Mesenchymal stem cell (in vitro differentiated cells and primary cell): ENCODE data around the gene TMEFF2.

Source experiments
- DNase-seq: peaks from one replicate; pipeline ENCODE4 v3.0.0-alpha.2; 2013
- H2AFZ ChIP-seq: one replicate; pipeline ENCODE4 v1.6.1; 2013; ENCODE audit warnings: low read depth, mild to moderate bottlenecking, control low read depth, inconsistent platforms, low read length, moderate library complexity
- H2AK5ac ChIP-seq: 2 replicates; pipeline ENCODE4 v1.6.1; 2013; ENCODE audit warnings: low read length, moderate library complexity, mild to moderate bottlenecking, inconsistent platforms; ENCODE audit not compliant: severe bottlenecking
- H2BK120ac ChIP-seq: one replicate; pipeline ENCODE4 v1.6.1; 2013; ENCODE audit warnings: low read depth, mild to moderate bottlenecking, inconsistent platforms, low read length, moderate library complexity
- H2BK12ac ChIP-seq, 2 experiments: one replicate each; pipeline ENCODE4 v1.6.1; 2013; ENCODE audit warnings: inconsistent platforms in 2 of 2, low read length in 2 of 2, mild to moderate bottlenecking in 2 of 2, moderate library complexity in 2 of 2, control low read depth in 1 of 2
- H2BK15ac ChIP-seq: one replicate; pipeline ENCODE4 v1.6.1; 2013; ENCODE audit warnings: mild to moderate bottlenecking, low read depth, inconsistent platforms; ENCODE audit not compliant: poor library complexity, severe bottlenecking
- H2BK5ac ChIP-seq: 2 replicates; pipeline ENCODE4 v1.6.1; 2013; ENCODE audit warnings: low read depth, mild to moderate bottlenecking, low read length, control low read depth, inconsistent platforms; ENCODE audit not compliant: poor library complexity, severe bottlenecking
- H3K14ac ChIP-seq, 2 experiments: one replicate each; pipeline ENCODE4 v1.6.1; 2013; ENCODE audit warnings: inconsistent platforms in 2 of 2, low read length in 2 of 2, control low read depth in 1 of 2, mild to moderate bottlenecking in 1 of 2, moderate library complexity in 1 of 2
- H3K18ac ChIP-seq, 2 experiments: one replicate each; pipeline ENCODE4 v1.6.1; 2013; ENCODE audit warnings: inconsistent platforms in 2 of 2, low read length in 2 of 2, control low read depth in 1 of 2, low read depth in 1 of 2, mild to moderate bottlenecking in 1 of 2
- H3K23ac ChIP-seq, 2 experiments: one replicate each; pipeline ENCODE4 v1.6.1; 2013; ENCODE audit warnings: inconsistent platforms in 2 of 2, low read length in 2 of 2, mild to moderate bottlenecking in 2 of 2, moderate library complexity in 2 of 2, control low read depth in 1 of 2
- H3K27ac ChIP-seq: 2 replicates; pipeline ENCODE4 v1.5.1; 2013; ENCODE audit warnings: mild to moderate bottlenecking, moderate library complexity, low read length, control low read depth, inconsistent platforms; ENCODE audit not compliant: poor library complexity, severe bottlenecking
- H3K27me3 ChIP-seq, 2 experiments: 2 replicates each; pipeline versions ENCODE4 v1.6.1 to v1.7.0; 2013; ENCODE audit warnings: low read length in 2 of 2, mild to moderate bottlenecking in 2 of 2, moderate library complexity in 2 of 2, control low read depth in 1 of 2, inconsistent platforms in 1 of 2; ENCODE audit not compliant: control insufficient read depth in 1 of 2, insufficient read depth in 1 of 2
- H3K36me3 ChIP-seq, 2 experiments: 2 replicates each; pipeline versions ENCODE4 v1.6.1 to v1.7.0; 2013; ENCODE audit warnings: low read length in 2 of 2, control low read depth in 1 of 2, inconsistent platforms in 1 of 2, low read depth in 1 of 2, mild to moderate bottlenecking in 1 of 2; ENCODE audit not compliant: insufficient read depth in 2 of 2, control insufficient read depth in 1 of 2
- H3K4ac ChIP-seq, 2 experiments: one replicate each; pipeline ENCODE4 v1.6.1; 2013; ENCODE audit warnings: inconsistent platforms in 2 of 2, low read length in 2 of 2, mild to moderate bottlenecking in 2 of 2, moderate library complexity in 2 of 2, control low read depth in 1 of 2, low read depth in 1 of 2
- H3K4me1 ChIP-seq: 2 replicates; pipeline ENCODE4 v1.6.1; 2013; ENCODE audit warnings: low read depth, low read length, control low read depth; ENCODE audit not compliant: control insufficient read depth, insufficient read depth
- H3K4me2 ChIP-seq: 2 replicates; pipeline ENCODE4 v1.6.1; 2013; ENCODE audit warnings: low read length, mild to moderate bottlenecking, inconsistent platforms; ENCODE audit not compliant: poor library complexity, severe bottlenecking
- H3K4me3 ChIP-seq, 2 experiments: 2 replicates each; pipeline versions ENCODE4 v1.5.1 to v1.7.0; 2013; ENCODE audit warnings: low read length in 2 of 2, mild to moderate bottlenecking in 2 of 2, control low read depth in 1 of 2, low read depth in 1 of 2; ENCODE audit not compliant: insufficient read depth in 1 of 2
- H3K79me1 ChIP-seq: replicated peaks from 2 replicates; pipeline ENCODE4 v1.6.1; 2013; ENCODE audit warnings: mild to moderate bottlenecking, control low read depth, low read length, inconsistent platforms; ENCODE audit not compliant: poor library complexity, severe bottlenecking
- H3K9ac ChIP-seq: 2 replicates; pipeline ENCODE4 v1.7.0; 2013; ENCODE audit warnings: mild to moderate bottlenecking, low read length, moderate library complexity
- H3K9me3 ChIP-seq: 2 replicates; pipeline ENCODE4 v1.7.0; 2013; ENCODE audit warnings: mild to moderate bottlenecking, low read length; ENCODE audit not compliant: control insufficient read depth
- H4K8ac ChIP-seq: one replicate; pipeline ENCODE4 v1.6.1; 2013; ENCODE audit warnings: inconsistent platforms, mild to moderate bottlenecking, low read length, moderate library complexity
- H4K91ac ChIP-seq: one replicate; pipeline ENCODE4 v1.6.1; 2013; ENCODE audit warnings: mild to moderate bottlenecking, low read length, inconsistent platforms
- WGBS: methylation state at CpG from one replicate; pipeline ENCODE4 v1.1.7; 2013; ENCODE audit warnings: mixed read lengths; 5-methylcytosine and 5-hydroxymethylcytosine counted together

TMEFF2 gene

DNA sequence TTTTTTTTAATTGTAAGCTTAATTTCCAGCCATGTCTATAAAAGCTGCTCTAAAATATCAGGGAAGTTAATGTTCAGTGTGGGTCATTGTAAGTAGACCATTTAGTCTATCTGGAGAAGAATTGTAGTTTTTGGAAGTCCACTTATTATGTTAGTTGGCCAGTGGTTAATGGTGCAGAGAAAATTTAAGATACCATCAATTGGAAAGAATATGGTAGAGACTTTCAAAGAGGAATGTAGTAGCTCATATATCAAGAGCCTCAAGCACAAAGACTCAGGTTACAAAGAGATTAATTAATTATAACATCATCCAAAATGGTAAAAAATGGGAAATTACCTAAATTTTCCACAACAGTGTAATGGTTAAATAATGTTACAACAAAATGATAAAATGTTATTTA lies 220.1 kb downstream of the TMEFF2 start:
- Histone ChIP-seq H4K91ac (no peak overlapping the region), H3K79me1 (no peaks in the 10 kb centered on the region), H2BK120ac (no peak overlapping the region), H3K4me1 (peaks cover 4% of the 10 kb centered on the region), H2AFZ (no peak overlapping the region), H3K27me3 (no peaks in the 10 kb centered on the region), H2BK12ac (no peak overlapping the region), H3K23ac (no peak overlapping the region), H3K4me2 (no peak overlapping the region), H3K4ac (no peak overlapping the region), H3K4me3 (no peak overlapping the region), H3K18ac (no peak overlapping the region), H3K14ac (no peak overlapping the region), H2BK5ac (no peak overlapping the region), H3K9ac (no peak overlapping the region), H2AK5ac (no peak overlapping the region), H2BK15ac (no peak overlapping the region), H3K27ac (no peak overlapping the region), H3K9me3 (no peaks in the 10 kb centered on the region), H4K8ac (no peak overlapping the region), H3K36me3 (no peaks in the 10 kb centered on the region)
- no peak for DNase-seq

DNA sequence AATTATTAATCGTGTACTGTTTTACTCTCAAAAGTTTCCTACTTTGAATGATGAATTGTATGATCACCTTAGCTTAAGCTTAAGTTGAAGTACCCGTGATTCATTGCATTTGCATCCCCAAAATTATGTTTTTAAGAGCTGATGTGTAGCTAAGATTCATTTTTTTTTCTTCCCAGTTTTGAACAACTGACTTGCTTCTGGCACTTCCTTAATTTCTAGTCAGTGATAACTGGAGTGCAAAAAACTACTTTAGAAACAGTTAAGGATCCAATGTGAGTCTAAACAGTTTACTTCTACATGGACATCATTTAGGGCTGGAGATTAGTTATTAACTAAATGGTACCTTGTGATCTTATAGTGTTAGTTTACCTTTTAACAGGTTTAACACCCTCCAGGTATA lies 223.9 kb downstream of the TMEFF2 start:
- no peak overlapping the region for H2AFZ ChIP-seq
- no peak for DNase-seq
- H3K4me1 ChIP-seq: no peaks in the 10 kb centered on the region
- H2BK12ac ChIP-seq: no peak overlapping the region
- H3K79me1 ChIP-seq: no peaks in the 10 kb centered on the region
- H3K4me2 ChIP-seq: no peak overlapping the region
- H3K14ac ChIP-seq: no peak overlapping the region
- H3K36me3 ChIP-seq: no peaks in the 10 kb centered on the region
- no peak overlapping the region for H4K8ac ChIP-seq
- H2BK120ac ChIP-seq: no peak overlapping the region
- H3K23ac ChIP-seq: no peak overlapping the region
- H2AK5ac ChIP-seq: no peak overlapping the region
- no peak overlapping the region for H3K4me3 ChIP-seq
- H2BK5ac ChIP-seq: no peak overlapping the region
- no peak overlapping the region for H3K9ac ChIP-seq
- H2BK15ac ChIP-seq: no peak overlapping the region
- WGBS: no CpG with 5 or more reads among the region's 2 CpGs
- no peak overlapping the region for H3K27ac ChIP-seq
- no peaks in the 10 kb centered on the region for H3K9me3 ChIP-seq
- no peak overlapping the region for H3K4ac ChIP-seq
- no peak overlapping the region for H4K91ac ChIP-seq
- no peaks in the 10 kb centered on the region for H3K27me3 ChIP-seq
- no peak overlapping the region for H3K18ac ChIP-seq

DNA sequence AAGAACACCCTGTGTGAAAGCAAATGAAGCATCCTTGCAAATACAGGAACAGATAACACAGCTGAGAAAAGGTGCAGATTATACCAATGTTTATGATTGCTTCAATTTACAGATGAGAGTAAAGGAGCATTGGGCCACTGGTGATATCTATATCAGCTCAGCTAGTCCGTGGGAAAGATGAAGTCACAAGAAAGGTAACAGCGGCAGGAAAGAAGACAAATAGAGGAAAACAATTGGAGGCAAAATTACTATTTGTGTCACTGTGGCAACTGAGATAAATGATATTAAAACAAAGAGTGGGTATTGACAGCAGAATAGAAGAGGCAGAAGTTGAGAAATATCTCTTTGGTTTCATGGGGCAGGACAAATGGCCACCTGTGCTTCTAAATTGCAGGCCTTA lies 226.6 kb downstream of the TMEFF2 start:
- H3K4ac ChIP-seq: no peak overlapping the region
- H2AK5ac ChIP-seq: no peak overlapping the region
- H3K14ac ChIP-seq: no peak overlapping the region
- no peak overlapping the region for H3K9ac ChIP-seq
- no peak overlapping the region for H2BK12ac ChIP-seq
- H3K27me3 ChIP-seq: no peaks in the 10 kb centered on the region
- no peak overlapping the region for H2BK15ac ChIP-seq
- H3K27ac ChIP-seq: no peak overlapping the region
- H3K4me3 ChIP-seq: no peak overlapping the region
- no peak overlapping the region for H3K18ac ChIP-seq
- no peak overlapping the region for H3K23ac ChIP-seq
- H4K8ac ChIP-seq: no peak overlapping the region
- H2BK5ac ChIP-seq: no peak overlapping the region
- no peak overlapping the region for H2AFZ ChIP-seq
- H3K4me2 ChIP-seq: no peak overlapping the region
- no peaks in the 10 kb centered on the region for H3K36me3 ChIP-seq
- no peak overlapping the region for H2BK120ac ChIP-seq
- no peaks in the 10 kb centered on the region for H3K79me1 ChIP-seq
- H3K4me1 ChIP-seq: no peaks in the 10 kb centered on the region
- WGBS: 96% methylated on average over 2 of the region's 2 CpGs
- H3K9me3 ChIP-seq: no peaks in the 10 kb centered on the region
- H4K91ac ChIP-seq: no peak overlapping the region
- DNase-seq: no peak

DNA sequence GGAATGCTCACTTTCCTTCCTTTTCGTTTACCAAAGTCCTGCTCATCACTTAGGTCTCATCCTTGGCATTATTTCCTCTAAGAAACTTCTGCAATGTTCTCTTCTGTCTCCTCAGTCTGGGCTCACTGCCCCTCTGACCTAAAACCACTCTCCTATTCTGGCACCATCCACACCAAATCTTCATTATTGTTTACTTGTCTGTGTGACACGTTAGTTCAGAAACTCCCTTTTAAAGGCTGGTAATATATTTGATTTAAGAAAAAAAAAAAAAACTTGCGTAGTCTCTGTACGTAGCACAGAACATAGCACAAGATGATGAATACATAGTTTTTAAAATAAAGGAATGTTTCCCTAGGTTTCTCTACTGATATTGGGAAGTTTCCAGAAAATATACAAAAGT lies 229.0 kb downstream of the TMEFF2 start:
- H3K4me3 ChIP-seq: no peak overlapping the region
- no peak overlapping the region for H2AFZ ChIP-seq
- no peaks in the 10 kb centered on the region for H3K36me3 ChIP-seq
- no peaks in the 10 kb centered on the region for H3K4me1 ChIP-seq
- no peak overlapping the region for H4K8ac ChIP-seq
- H2BK120ac ChIP-seq: no peak overlapping the region
- H3K14ac ChIP-seq: no peak overlapping the region
- no peak overlapping the region for H4K91ac ChIP-seq
- WGBS: 75% methylated on average over 1 of the region's 4 CpGs
- H3K79me1 ChIP-seq: no peaks in the 10 kb centered on the region
- no peak overlapping the region for H2BK12ac ChIP-seq
- no peak overlapping the region for H3K23ac ChIP-seq
- H2AK5ac ChIP-seq: no peak overlapping the region
- H3K18ac ChIP-seq: no peak overlapping the region
- H2BK5ac ChIP-seq: no peak overlapping the region
- H3K9me3 ChIP-seq: no peaks in the 10 kb centered on the region
- no peak overlapping the region for H3K4me2 ChIP-seq
- H3K27me3 ChIP-seq: no peaks in the 10 kb centered on the region
- H3K4ac ChIP-seq: no peak overlapping the region
- no peak overlapping the region for H2BK15ac ChIP-seq
- H3K27ac ChIP-seq: no peak overlapping the region
- DNase-seq: no peak
- no peak overlapping the region for H3K9ac ChIP-seq
